SK-N-SH treated with all-trans-retinoic acid at 6 μM for 48 hours (cell line): ENCODE data around the gene AAR2.

ENCODE experiments used
- ATAC-seq: fragments of 200-7000 bp; cut with Tn5 transposase; 3 replicates; pipeline ENCODE4 v1.9.1; 2020; ENCODE audit warnings: mild to moderate bottlenecking, moderate library complexity
- ESRRG ChIP-seq: fragments of 250-450 bp; sonication (Bioruptor Pico); IDR thresholded peaks from 2 replicates; pipeline ENCODE4 v1.6.1; 2021; ENCODE audit warnings: mild to moderate bottlenecking
- ISL1 ChIP-seq: fragments of 250-450 bp; sonication (Bioruptor Pico); IDR thresholded peaks from 2 replicates; pipeline ENCODE4 v2.1.2; 2022; ENCODE audit warnings: mild to moderate bottlenecking, moderate library complexity
- PPARA ChIP-seq: fragments of 250-450 bp; sonication (Bioruptor Pico); IDR thresholded peaks from 2 replicates; pipeline ENCODE4 v1.5.0; 2020; ENCODE audit warnings: mild to moderate bottlenecking, borderline replicate concordance
- SNAI2 ChIP-seq: fragments of 250-450 bp; sonication (Bioruptor Pico); IDR thresholded peaks from 2 replicates; pipeline ENCODE4 v1.5.0; 2020; ENCODE audit warnings: mild to moderate bottlenecking, moderate library complexity
- TCF4 ChIP-seq: fragments of 250-450 bp; sonication (Bioruptor Pico); IDR thresholded peaks from 2 replicates; pipeline ENCODE4 v1.8.0; 2021; ENCODE audit warnings: mild to moderate bottlenecking, moderate library complexity, borderline replicate concordance
- TOX ChIP-seq: fragments of 250-450 bp; sonication (Bioruptor Pico); IDR thresholded peaks from 2 replicates; pipeline ENCODE4 v1.8.0; 2021; ENCODE audit warnings: mild to moderate bottlenecking, moderate library complexity, borderline replicate concordance
- ZFP30 ChIP-seq: fragments of 450-650 bp; formaldehyde crosslinking; IDR thresholded peaks from 2 replicates; pipeline ENCODE4 v1.5.0; 2022; ENCODE audit warnings: mild to moderate bottlenecking, moderate library complexity
- ZNF565 ChIP-seq: fragments of 450-650 bp; formaldehyde crosslinking; conservative IDR thresholded peaks from 2 replicates; pipeline ENCODE4 v1.5.0; 2020; ENCODE audit warnings: low read depth, mild to moderate bottlenecking, moderate library complexity
- ZNF8 ChIP-seq: fragments of 450-650 bp; formaldehyde crosslinking; IDR thresholded peaks from 2 replicates; pipeline ENCODE4 v1.5.0; 2020; ENCODE audit warnings: mild to moderate bottlenecking, moderate library complexity
- TF ChIP-seq, protein P1 (sequence below): fragments of 250-450 bp; sonication (Bioruptor Pico); IDR thresholded peaks from 2 replicates; pipeline ENCODE4 v1.8.0; 2020; ENCODE audit warnings: mild to moderate bottlenecking, moderate library complexity, borderline replicate concordance
- TF ChIP-seq, protein P2 (sequence below): fragments of 250-450 bp; sonication (Bioruptor Pico); IDR thresholded peaks from 2 replicates; pipeline ENCODE4 v1.5.1; 2020; ENCODE audit warnings: low read depth, mild to moderate bottlenecking, moderate library complexity
- TF ChIP-seq, protein P3 (sequence below): fragments of 250-450 bp; sonication (Bioruptor Pico); IDR thresholded peaks from 2 replicates; pipeline ENCODE4 v1.5.0; 2020; ENCODE audit warnings: mild to moderate bottlenecking, moderate library complexity
- TF ChIP-seq, protein P4 (sequence below): fragments of 250-450 bp; sonication (Bioruptor Pico); IDR thresholded peaks from 2 replicates; pipeline ENCODE4 v1.5.1; 2021; ENCODE audit warnings: mild to moderate bottlenecking, moderate library complexity

AAR2 gene

DNA sequence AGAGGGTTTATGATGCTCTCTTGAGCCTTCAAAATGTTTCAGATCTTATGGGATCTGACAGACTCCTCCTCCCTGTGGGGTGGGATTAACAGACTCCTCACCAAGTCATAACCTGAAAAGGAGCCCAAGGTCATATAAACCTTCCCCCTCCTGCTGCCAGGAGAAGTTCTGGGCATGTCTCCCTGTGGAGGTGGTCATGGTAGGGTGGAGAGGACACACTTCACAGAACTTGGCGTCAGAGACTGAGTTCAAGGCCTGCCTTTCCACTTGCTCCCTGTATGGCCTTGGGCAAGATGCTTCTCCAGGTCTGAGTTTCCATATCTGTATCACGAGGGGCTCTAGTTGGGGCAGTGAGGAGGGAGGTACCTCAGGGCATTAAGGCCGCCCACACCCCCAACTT is 32.4 kb upstream of the AAR2 start:
- no peak for ATAC-seq
- TF ChIP-seq, protein P1, sequence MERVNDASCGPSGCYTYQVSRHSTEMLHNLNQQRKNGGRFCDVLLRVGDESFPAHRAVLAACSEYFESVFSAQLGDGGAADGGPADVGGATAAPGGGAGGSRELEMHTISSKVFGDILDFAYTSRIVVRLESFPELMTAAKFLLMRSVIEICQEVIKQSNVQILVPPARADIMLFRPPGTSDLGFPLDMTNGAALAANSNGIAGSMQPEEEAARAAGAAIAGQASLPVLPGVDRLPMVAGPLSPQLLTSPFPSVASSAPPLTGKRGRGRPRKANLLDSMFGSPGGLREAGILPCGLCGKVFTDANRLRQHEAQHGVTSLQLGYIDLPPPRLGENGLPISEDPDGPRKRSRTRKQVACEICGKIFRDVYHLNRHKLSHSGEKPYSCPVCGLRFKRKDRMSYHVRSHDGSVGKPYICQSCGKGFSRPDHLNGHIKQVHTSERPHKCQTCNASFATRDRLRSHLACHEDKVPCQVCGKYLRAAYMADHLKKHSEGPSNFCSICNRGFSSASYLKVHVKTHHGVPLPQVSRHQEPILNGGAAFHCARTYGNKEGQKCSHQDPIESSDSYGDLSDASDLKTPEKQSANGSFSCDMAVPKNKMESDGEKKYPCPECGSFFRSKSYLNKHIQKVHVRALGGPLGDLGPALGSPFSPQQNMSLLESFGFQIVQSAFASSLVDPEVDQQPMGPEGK (CRISPR knock-in tag): no peak
- no peak for TF ChIP-seq ZFP30 (CRISPR knock-in tag)
- TF ChIP-seq PPARA: no peak
- TF ChIP-seq, protein P2, sequence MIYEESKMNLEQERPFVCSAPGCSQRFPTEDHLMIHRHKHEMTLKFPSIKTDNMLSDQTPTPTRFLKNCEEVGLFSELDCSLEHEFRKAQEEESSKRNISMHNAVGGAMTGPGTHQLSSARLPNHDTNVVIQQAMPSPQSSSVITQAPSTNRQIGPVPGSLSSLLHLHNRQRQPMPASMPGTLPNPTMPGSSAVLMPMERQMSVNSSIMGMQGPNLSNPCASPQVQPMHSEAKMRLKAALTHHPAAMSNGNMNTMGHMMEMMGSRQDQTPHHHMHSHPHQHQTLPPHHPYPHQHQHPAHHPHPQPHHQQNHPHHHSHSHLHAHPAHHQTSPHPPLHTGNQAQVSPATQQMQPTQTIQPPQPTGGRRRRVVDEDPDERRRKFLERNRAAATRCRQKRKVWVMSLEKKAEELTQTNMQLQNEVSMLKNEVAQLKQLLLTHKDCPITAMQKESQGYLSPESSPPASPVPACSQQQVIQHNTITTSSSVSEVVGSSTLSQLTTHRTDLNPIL (CRISPR knock-in tag): no peak
- TF ChIP-seq, protein P3, sequence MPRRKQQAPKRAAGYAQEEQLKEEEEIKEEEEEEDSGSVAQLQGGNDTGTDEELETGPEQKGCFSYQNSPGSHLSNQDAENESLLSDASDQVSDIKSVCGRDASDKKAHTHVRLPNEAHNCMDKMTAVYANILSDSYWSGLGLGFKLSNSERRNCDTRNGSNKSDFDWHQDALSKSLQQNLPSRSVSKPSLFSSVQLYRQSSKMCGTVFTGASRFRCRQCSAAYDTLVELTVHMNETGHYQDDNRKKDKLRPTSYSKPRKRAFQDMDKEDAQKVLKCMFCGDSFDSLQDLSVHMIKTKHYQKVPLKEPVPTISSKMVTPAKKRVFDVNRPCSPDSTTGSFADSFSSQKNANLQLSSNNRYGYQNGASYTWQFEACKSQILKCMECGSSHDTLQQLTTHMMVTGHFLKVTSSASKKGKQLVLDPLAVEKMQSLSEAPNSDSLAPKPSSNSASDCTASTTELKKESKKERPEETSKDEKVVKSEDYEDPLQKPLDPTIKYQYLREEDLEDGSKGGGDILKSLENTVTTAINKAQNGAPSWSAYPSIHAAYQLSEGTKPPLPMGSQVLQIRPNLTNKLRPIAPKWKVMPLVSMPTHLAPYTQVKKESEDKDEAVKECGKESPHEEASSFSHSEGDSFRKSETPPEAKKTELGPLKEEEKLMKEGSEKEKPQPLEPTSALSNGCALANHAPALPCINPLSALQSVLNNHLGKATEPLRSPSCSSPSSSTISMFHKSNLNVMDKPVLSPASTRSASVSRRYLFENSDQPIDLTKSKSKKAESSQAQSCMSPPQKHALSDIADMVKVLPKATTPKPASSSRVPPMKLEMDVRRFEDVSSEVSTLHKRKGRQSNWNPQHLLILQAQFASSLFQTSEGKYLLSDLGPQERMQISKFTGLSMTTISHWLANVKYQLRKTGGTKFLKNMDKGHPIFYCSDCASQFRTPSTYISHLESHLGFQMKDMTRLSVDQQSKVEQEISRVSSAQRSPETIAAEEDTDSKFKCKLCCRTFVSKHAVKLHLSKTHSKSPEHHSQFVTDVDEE: no peak

DNA sequence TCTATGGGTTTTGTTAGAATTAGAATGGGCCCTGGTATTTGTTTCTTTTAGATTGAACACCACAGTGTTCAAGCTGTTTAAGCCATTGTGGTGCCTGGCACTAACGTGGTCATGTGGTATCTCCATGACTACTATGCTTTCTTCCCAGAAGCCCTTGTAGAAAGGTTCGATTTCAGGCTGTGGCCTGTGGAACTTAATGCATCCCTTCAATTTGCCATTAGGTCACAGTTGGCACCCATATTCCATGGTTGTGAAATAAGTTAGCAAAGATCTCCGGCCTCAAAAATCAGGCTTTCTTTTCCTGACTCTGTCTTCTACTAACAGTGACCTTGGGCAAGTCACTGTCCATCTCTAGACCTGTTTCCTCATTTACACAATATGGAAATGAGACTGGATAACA is 31.3 kb upstream of the AAR2 start:
- ATAC-seq: no peak
- TF ChIP-seq, protein P4, sequence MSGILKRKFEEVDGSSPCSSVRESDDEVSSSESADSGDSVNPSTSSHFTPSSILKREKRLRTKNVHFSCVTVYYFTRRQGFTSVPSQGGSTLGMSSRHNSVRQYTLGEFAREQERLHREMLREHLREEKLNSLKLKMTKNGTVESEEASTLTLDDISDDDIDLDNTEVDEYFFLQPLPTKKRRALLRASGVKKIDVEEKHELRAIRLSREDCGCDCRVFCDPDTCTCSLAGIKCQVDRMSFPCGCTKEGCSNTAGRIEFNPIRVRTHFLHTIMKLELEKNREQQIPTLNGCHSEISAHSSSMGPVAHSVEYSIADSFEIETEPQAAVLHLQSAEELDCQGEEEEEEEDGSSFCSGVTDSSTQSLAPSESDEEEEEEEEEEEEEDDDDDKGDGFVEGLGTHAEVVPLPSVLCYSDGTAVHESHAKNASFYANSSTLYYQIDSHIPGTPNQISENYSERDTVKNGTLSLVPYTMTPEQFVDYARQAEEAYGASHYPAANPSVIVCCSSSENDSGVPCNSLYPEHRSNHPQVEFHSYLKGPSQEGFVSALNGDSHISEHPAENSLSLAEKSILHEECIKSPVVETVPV (CRISPR knock-in tag): no peak
- TF ChIP-seq SNAI2: no peak
- no peak for TF ChIP-seq TOX
- no peak for TF ChIP-seq ESRRG
- no peak for TF ChIP-seq ISL1 (CRISPR knock-in tag)
- no peak for TF ChIP-seq TCF4 (CRISPR knock-in tag)
- no peak for TF ChIP-seq ZNF8 (CRISPR knock-in tag)
- no peak for TF ChIP-seq ZFP30 (CRISPR knock-in tag)

DNA sequence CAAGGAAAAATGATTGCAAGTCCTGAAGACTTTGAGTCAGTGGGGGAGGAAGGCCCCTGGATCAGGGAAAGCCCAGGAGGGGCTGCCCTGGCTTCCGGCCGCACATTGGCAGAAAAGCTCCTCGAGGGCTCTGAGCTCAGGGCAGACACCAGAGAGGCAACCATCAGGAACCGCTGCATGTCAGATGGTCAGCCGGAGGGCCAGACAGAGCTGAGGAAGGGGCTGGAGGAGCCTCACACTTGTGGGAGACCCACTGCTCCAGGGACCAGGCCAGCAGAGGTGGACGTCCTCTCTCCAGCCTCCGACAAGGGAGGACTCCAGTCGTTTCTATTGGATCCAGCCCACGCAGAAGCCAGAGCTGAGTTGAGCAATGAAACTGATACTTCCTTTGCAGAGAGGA is 30.2 kb upstream of the AAR2 start:
- TF ChIP-seq, protein P1 (CRISPR knock-in tag): no peak
- TF ChIP-seq, protein P4 (CRISPR knock-in tag): no peak
- no peak for TF ChIP-seq ZNF565 (CRISPR knock-in tag)
- TF ChIP-seq, protein P3: no peak
- no peak for TF ChIP-seq ZNF8 (CRISPR knock-in tag)
- ATAC-seq: no peak
